ENCODE measurements around the gene UBE2I.

UBE2I gene

DNA sequence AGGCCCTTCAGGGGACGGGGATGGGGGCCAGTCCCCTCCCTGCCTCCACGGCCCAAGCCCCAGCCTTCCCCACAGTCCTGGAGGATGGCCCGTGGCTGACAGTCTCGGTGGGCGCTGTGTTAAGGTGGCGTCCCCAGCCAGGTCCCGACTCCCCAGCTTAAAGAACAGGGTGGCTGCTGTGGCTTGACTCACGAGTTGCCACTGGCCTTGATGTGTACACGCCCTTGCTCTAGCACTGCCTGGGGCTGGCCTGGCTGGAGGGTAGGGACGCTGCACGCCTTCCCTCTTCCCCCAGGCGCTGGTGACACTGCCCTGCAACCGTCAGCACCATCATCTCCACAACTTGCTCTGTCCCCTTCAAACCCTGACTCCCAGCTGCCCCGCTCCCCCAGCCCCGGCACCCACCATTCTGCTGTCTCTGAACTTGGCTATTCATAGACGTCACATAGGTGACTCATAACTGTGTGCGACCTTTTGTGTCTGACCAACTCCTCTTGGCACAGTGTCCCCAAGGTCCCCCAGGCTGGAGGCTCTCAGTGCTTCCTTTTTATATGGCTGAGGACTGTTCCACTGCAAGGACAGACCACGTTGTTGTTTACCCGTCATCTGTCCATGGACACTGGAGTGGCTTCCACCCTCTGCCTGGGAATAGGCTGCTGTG lies 48.6 kb downstream of the UBE2I start:
- no peak for DNase-seq (ENCODE audit: low read depth in 2 of 2)

DNA sequence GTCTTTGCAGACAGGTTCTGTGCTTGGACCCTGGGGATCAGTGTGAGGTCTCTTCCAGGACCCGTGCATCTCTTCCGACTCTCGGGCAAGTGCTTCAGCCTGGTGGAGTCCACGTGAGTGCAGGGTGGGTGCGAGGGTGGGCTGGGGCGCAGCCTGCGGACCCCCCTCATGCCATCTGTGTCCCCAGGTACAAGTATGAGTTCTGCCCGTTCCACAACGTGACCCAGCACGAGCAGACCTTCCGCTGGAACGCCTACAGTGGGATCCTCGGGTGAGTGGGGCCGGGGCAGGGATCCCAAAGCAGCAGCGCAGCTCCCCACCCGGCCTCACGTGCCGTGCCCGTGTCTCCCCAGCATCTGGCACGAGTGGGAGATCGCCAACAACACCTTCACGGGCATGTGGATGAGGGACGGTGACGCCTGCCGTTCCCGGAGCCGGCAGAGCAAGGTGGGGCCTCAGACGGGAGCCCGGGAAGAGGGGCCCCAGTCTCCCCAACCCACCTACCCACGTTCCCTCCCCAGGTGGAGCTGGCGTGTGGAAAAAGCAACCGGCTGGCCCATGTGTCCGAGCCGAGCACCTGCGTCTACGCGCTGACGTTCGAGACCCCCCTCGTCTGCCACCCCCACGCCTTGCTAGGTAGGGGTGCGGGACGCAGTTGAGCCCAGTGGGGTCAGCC lies 52.4 kb downstream of the UBE2I start:
- no peak for DNase-seq (ENCODE audit: low read depth in 2 of 2)

DNA sequence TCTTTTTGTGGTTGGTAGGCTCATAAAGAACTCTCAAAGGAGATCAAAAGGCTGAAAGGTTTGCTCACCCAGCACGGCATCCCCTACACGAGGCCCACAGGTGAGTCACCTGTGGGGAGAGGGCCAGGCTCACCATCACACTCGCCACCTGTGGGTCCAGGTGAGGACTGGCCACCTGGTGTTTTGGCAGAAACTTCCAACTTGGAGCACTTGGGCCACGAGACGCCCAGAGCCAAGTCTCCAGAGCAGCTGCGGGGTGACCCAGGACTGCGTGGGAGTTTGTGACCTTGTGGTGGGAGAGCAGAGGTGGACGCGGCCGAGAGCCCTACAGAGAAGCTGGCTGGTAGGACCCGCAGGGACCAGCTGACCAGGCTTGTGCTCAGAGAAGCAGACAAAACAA lies 53.4 kb downstream of the UBE2I start:
- no peak for DNase-seq (ENCODE audit: low read depth in 2 of 2)

DNA sequence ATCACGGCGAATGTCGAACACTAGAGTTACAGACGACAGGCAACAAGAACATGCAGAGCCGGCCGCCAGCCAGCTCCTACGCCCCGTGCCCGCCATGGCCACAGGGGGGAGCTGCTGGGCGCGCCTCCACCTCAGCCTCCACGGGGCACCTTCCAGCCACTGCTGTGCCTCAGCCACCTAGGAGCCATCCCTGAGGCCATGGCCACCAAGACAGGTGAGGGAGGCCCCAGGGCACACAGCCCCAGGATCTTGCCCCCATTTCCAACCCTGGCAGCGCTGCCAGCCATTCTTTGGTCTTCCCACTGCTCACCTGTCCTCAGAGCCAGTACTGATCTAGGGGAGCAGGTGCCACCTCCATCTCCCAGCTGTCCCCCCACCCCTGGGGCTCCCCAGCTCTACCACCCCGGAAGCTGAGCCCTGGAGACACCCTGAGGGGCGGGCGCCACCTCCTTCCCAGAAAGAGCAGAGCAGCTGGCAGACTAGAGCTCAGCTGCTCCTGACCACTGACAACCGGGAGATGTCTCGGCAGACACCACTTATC lies 54.1 kb downstream of the UBE2I start:
- peak; percentile 48 to 50 for DNase-seq (ENCODE audit: low read depth in 2 of 2)

DNA sequence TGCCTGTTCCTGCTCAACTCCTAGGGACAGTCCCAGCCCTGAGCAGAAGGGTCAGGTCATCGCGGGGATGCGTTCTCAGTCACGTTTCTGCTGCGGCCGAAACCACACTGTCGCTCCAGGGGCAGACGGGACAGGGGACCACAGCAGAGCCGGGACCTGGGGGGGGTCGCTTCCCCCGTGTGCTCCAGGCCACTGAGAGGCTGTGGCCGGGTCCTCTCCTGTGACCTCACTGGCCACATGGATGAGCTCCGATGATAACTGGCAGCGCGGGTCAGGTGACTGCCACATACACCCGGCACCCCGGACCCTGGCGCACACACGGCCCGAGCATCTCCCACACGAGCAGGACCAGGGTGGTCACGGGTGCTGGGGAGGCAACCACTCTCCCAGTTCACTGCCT lies 55.1 kb downstream of the UBE2I start:
- no peak for DNase-seq (ENCODE audit: low read depth in 2 of 2)

DNA sequence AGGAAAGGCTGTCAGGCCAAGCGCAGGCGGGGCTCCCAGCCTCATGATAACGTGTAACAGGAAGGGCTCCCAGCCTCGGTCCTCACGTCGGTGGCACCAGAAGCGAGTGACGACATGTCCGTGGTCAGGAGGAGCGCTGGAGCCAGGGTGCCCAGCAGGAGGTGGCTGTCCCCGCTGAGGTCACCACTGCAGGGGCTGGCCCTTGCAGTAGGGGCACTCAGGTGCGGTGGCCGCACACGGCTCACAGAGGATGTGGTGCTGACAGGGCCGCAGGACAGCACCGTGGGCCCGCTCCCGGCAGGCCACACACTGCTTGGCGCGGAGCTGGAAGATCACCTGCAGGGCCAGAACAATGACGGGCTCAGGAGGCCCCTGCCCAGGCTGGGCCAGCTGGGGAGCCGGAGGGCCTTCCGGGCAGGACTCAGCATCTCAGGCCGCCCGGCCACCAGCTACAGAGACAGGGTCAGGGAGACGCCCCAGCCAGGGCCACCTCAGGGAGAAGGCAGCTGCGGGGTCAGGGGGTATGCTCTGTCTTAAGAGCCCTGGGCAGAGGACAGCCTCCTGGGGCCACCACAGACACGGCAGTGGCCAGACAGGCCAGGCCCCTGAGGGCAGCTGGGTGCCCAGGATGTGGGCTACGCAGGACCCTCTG lies 56.8 kb downstream of the UBE2I start:
- DNase-seq (ENCODE audit: low read depth in 2 of 2): no peak

DNA sequence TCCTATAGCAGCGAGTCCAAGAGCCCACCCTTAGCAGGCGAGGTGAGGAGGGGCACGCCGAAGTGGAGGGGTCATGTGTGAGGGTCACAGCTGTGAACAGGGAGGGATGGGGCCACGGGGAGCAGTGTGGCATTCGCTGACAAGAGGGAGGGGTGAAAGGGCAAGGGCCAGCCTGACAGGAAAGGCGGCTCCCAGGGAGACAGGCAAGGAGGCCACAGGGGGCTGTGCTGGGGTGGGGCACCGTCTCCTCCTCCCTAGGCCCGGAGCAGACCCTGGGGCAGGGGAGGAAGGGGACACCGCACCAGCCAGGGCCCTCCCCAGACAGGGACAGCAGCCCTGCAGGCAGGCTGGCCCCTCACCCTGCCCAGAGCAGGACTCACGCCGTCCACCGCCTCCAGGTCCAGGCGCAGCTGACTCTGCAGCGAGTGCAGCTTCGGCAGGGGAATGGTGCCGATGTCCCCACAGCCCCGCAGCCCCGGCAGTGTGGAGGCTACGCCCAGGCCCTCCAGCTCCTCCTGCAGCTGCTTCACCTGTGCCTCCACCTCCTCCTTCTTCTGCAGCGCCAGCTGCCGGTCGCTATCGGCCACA lies 57.4 kb downstream of the UBE2I start:
- no peak for DNase-seq (ENCODE audit: low read depth in 2 of 2)

DNA sequence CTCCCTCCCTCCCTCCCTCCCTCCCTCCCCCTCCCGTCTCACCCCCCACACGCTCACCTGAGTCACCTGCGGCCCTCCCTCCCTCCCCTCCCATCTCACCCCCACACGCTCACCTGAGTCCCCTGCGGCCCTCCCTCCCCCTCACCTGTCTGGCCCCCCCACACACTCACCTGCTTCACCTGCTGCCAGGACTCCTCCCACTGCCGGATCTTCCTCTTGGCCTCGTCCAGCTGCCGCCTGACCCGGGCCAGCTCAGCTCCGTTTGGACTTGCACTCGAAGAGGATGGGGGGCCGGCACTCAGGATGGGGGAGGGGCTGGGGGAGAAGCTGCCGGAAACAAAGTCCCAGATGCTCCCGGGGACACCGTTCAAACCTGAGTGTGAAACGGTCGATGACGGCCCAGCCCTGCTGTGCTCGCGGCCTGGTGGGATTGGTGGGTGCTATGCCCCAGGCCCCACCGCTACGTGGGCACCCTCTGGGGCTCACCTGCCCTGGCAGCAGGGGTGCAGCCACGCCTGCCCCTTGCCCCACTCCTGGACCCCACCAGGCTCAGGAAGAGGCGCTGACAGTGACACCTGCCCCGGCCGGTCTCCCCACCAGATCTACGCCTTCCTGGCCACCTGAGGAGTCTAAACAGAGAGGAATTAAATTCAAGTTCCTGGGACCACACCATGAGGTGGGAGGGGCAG lies 58.2 kb downstream of the UBE2I start:
- no peak for DNase-seq (ENCODE audit: low read depth in 2 of 2)

DNA sequence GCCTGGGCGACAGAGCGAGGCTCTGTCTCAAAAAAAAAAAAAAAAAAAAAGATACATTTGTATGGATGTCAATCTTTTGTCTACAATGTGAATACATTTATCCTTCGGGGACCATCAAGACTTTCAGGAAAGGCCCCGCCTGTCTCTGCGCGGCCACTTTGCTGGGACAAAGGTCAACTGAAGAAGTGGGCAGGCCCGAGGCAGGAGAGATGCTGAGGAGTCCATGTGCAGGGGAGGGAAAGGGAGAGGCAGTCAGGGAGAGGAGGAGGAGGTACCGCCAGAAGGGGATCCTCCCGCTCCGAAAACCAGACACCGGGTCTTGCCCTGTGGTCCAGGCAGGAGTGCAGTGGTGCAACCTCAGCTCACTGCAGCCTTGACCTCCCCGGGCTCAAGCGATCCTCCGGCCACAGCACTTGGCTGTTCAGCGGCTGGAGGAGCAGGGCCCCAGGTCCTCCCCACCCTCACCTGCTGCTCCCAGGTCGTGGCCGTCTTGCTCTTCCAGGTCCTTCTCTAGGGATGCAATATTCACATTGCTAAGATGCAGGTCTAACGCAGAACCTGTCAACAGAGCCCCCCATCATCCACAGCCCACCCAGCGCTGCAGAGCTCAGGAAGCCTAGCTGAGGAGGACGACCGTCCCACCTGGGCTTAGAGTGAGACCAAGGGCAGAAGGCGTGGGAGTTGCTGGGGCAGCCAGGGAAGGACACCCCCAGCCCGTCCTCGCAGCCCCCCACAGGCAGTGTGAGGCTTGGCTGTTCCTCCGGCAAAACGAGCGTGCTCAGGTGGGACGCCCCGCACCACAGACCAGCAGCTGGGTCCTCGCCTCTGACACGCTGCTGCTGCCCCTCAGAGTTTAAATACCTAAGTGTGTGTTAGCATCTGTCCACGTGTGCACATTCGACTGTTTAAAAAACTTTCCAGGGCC lies 61.9 kb downstream of the UBE2I start:
- no peak for DNase-seq (ENCODE audit: low read depth in 2 of 2)

DNA sequence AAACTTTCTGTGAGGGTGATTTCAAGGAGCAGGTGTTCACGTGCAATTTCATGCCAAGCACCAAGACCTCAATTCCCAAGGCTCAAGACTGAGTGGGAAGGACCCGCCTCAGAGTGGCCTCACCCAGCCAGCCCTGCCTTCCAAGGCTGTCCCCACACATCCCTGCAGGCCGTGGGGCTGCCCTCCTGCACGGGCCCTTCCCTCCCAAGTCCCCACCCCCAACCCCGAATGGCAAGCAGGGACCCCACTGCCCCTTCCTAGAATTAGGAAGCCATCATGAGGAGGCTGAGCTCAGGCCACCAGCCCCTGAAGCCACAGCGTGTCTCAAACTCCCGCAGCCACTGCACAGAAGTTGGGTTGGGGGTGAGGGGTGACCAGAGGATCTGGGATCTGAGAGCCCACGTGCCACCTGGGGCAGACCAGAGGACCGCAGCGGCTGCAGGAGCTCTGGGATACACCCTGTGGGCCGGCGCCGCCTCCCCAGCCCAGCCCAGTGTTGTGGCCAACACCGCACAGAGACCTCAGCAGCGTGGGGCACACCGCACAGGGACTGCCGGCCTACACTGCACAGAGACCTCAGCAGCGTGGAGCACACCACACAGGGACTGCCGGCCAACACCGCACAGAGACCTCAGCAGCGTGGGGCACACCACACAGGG lies 63.0 kb downstream of the UBE2I start:
- DNase-seq (ENCODE audit: low read depth in 2 of 2): no peak

DNA sequence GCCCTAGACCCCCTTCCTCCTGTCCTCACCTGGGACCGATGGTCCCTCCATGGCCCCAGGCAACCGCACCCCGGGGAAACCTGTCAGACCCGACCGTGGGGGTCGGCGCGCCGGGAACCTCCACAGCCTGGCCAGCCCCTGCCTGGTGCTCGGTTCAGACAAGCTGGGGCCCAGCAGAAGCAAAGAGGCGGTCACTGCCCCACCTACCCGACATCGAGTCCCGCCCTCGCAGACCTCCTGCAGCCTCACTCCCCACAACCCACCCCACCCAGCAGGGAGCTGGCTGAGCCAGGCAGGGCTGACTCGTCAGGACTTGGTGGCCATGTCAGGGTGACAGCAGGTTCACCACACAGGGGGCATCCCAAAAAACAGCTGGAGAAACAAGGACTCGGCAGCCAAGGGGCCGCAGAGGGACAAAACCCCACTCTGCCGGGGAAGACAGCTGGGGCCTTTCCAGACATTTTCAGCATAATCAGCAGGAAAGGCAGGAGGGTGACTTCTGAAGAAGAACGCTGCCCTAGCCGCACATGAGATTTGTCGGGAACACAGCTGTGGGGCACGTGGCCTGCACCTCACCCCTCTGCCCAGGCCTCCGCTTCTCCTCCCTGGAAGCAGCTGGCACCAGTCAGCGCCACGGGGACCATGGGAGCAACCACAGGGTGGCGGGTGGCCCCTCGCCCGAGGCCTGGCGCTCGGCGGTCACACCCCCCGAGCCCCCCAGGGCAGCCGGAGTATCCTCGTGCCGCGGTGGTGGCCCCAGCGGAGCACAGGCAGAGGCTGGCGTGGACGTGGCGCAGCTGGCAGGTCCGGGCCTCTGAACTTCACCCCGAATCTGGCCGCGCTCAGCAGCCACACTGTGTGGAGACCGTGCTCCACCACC lies 65.2 kb downstream of the UBE2I start:
- no peak for DNase-seq (ENCODE audit: low read depth in 2 of 2)

DNA sequence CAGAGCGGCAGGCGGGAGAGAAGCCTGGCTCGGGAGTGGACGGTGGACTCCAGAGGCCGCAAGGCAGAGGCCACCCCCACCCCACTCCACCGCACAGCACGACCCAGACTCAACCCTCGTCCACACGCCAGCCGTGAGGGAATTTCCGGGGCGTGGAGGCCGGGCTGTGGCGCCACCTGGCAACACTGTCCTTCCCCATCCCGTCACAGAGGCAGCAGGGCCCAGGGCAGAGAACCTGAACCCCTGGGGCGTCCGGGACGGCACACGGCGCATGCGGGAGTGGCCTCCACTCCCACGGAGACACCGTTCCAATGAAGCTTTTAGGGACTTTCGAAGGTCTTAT lies 65.8 kb downstream of the UBE2I start:
- DNase-seq (ENCODE audit: low read depth in 2 of 2): no peak

DNA sequence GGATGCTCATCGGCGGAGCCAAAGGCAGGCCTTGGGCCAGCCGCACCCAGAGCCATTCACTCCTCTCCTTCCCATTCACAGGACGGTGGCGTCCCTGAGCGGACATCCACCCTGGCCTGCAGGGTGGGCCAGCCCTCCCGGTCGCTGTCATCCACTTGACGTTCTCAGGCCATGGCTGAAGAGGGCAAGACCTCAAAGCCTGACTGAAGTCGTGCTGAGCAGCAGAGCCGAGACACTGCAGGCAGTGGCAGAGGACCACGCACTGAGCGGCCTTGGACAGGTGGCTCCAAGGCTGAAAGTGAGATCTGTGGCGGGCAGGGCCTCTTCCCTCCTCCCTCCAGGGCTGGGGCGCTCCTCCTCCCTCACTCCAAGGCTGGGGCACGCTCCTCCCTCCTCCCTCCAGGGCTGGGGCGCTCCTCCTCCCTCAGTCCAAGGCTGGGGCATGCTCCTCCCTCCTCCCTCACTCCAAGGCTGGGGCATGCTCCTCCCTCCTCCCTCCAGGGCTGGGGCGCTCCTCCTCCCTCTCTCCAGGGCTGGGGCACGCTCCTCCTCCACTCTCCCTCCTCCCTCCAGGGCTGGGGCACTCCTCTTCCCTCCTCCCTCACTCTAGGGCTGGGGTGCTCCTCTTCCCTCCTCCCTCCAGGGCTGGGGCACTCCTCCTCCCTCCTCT lies 66.4 kb downstream of the UBE2I start:
- no peak for DNase-seq (ENCODE audit: low read depth in 2 of 2)
